B cell (primary cell): ENCODE measurements around the gene SYNPO. TPM values are rescaled to one million over a fixed set of nuclear protein-coding genes. Genes with fewer than 3 reads are reported as not detected.

ENCODE experiments used
- ATAC-seq: fragments of 200-7000 bp; cut with Tn5 transposase; one replicate; pipeline ENCODE4 v1.10.0; 2021; ENCODE audit warnings: low read depth, mild to moderate bottlenecking, moderate number of reproducible peaks, moderate library complexity
- CTCF ChIA-PET: fragments of 350-600 bp; sonication (Branson Sonifier 250); formaldehyde crosslinking; loops from one replicate; lab custom pipeline; 2021; ENCODE audit warnings: antibody characterized with exemption, inconsistent platforms; lab: Charles Lee
- POLR2A ChIA-PET: fragments of 350-600 bp; sonication (Branson Sonifier 250); formaldehyde crosslinking; loops from one replicate; lab custom pipeline; 2021; ENCODE audit warnings: antibody characterized with exemption; lab: Charles Lee
- DNase-seq: peaks from one replicate; pipeline ENCODE4 v3.0.0; 2013
- H2AFZ ChIP-seq: 2 replicates; pipeline ENCODE4 v1.6.1; 2012; ENCODE audit warnings: mild to moderate bottlenecking, low read depth, low read length; ENCODE audit not compliant: insufficient read depth, poor library complexity, severe bottlenecking
- H3K27ac ChIP-seq, 2 donors: 1 replicate in 1 of 2; 2 replicates in 1 of 2; pipeline ENCODE4 v1.5.1; 2012 to 2013; ENCODE audit warnings: low read length in 2 of 2, mild to moderate bottlenecking in 2 of 2, moderate library complexity in 1 of 2
- H3K27me3 ChIP-seq, 4 experiments: fragments of 200-600 bp in 1 of 4; sonication (generic) in 1 of 4; replicated peaks in 1 of 4; 1 replicate in 2 of 4; 2 replicates in 2 of 4; pipeline versions ENCODE4 v1.6.1 to v1.7.0; 2013 to 2016; ENCODE audit warnings: low read length in 3 of 4, mild to moderate bottlenecking in 2 of 4, mixed read lengths in 1 of 4, moderate library complexity in 1 of 4; ENCODE audit not compliant: insufficient read depth in 4 of 4, control insufficient read depth in 3 of 4; ENCODE audit errors: control extremely low read depth in 1 of 4
- H3K36me3 ChIP-seq, 2 experiments: replicated peaks in 1 of 2; 1 replicate in 1 of 2; 2 replicates in 1 of 2; pipeline versions ENCODE4 v1.6.1 to v1.7.1; 2013; ENCODE audit warnings: low read length in 1 of 2; ENCODE audit not compliant: insufficient read depth in 2 of 2, control insufficient read depth in 1 of 2; ENCODE audit errors: control extremely low read depth in 1 of 2, extremely low read depth in 1 of 2
- H3K4me1 ChIP-seq, 2 donors: fragments of 200-600 bp in 1 of 2; sonication (generic) in 1 of 2; 1 replicate in 1 of 2; 2 replicates in 1 of 2; pipeline versions ENCODE4 v1.5.1 to v1.6.1; 2013 to 2017; ENCODE audit warnings: low read length in 2 of 2; ENCODE audit not compliant: control insufficient read depth in 2 of 2, insufficient read depth in 2 of 2
- H3K4me2 ChIP-seq: replicated peaks from 2 replicates; pipeline ENCODE3; 2012; ENCODE audit warnings: mild to moderate bottlenecking, low read depth, low read length; ENCODE audit not compliant: poor library complexity, severe bottlenecking
- H3K4me3 ChIP-seq, 5 experiments: fragments of 200-600 bp in 1 of 5; sonication (generic) in 1 of 5; 1 replicate in 3 of 5; 2 replicates in 2 of 5; pipeline versions ENCODE4 v1.5.1 to v1.7.0; 2011 to 2016; ENCODE audit warnings: low read length in 4 of 5, mild to moderate bottlenecking in 4 of 5, low read depth in 2 of 5, control low read depth in 1 of 5, moderate library complexity in 1 of 5; ENCODE audit not compliant: insufficient read depth in 1 of 5; ENCODE audit errors: control extremely low read depth in 1 of 5, extremely low read depth in 1 of 5
- H3K79me2 ChIP-seq: fragments of 200-600 bp; sonication (generic); one replicate; pipeline ENCODE4 v1.6.0; 2016; ENCODE audit warnings: low read length; ENCODE audit not compliant: control insufficient read depth, insufficient read depth
- H3K9ac ChIP-seq: fragments of 200-600 bp; sonication (generic); 2 replicates; pipeline ENCODE4 v1.6.1; 2017; ENCODE audit warnings: mild to moderate bottlenecking, low read length, moderate library complexity
- H3K9me3 ChIP-seq, 3 donors: one replicate each; pipeline versions ENCODE4 v1.6.1 to v1.7.1; 2013; ENCODE audit warnings: low read length in 2 of 3; ENCODE audit not compliant: control insufficient read depth in 2 of 3, insufficient read depth in 1 of 3; ENCODE audit errors: control extremely low read depth in 1 of 3
- H4K20me1 ChIP-seq: 2 replicates; pipeline ENCODE4 v1.6.0; 2012; ENCODE audit warnings: mild to moderate bottlenecking, low read length; ENCODE audit not compliant: insufficient read depth, control insufficient read depth, poor library complexity, severe bottlenecking
- H3K27ac Mint-ChIP-seq: one replicate; pipeline ENCODE4 v1.8.0; 2021; ENCODE audit warnings: mixed read lengths
- H3K27me3 Mint-ChIP-seq: one replicate; pipeline ENCODE4 v1.8.0; 2021; ENCODE audit warnings: mixed read lengths
- H3K4me1 Mint-ChIP-seq: one replicate; pipeline ENCODE4 v1.8.0; 2021; ENCODE audit warnings: mixed read lengths
- H3K4me3 Mint-ChIP-seq: one replicate; pipeline ENCODE4 v1.8.0; 2021; ENCODE audit warnings: mixed read lengths
- H3K9me3 Mint-ChIP-seq: one replicate; pipeline ENCODE4 v1.8.0; 2022; ENCODE audit warnings: mixed read lengths; ENCODE audit not compliant: insufficient read depth
- EZH2 ChIP-seq: IDR thresholded peaks from 2 replicates; pipeline ENCODE4 v1.6.1; 2012; ENCODE audit warnings: borderline replicate concordance, low read depth, mild to moderate bottlenecking, moderate library complexity, low read length; ENCODE audit not compliant: insufficient read depth, poor library complexity, severe bottlenecking
- WGBS: methylation state at CpG from one replicate; pipeline ENCODE4 v1.1.5; 2013; ENCODE audit warnings: missing lambda C conversion rate; ENCODE audit not compliant: insufficient coverage; 5-methylcytosine and 5-hydroxymethylcytosine counted together
- intact Hi-C: fragments of 100-400 bp; cut with micrococcal nuclease; formaldehyde crosslinking; loops from one replicate; pipeline ENCODE4 v1.10.0; 2022
- polyA plus RNA-seq: library from polyadenylated mRNA; depleted of rRNA; stranded (reverse); fragments of >200 nt; gene quantifications from 2 replicates; pipeline ENCODE4 v1.2.3, GENCODE V29; 2012
- total RNA-seq, 2 donors: library from RNA; stranded (reverse); fragments of 120-200 nt in 1 of 2; gene quantifications; 1 replicate in 1 of 2; 2 replicates in 1 of 2; pipeline versions ENCODE4 v1.2.3 to v1.2.4, GENCODE V29; 2013 to 2022
- TF ChIP-seq, protein P1 (sequence below): fragments of 200-600 bp; IDR thresholded peaks from one replicate; pipeline ENCODE4 v1.8.0; 2022; ENCODE audit warnings: antibody characterized with exemption, mild to moderate bottlenecking

The SYNPO gene
- total and polyA plus RNA-seq, 2 donors (not counting 1 experiment from before 2014, with no cell fraction given), result 13.2 to 16.8 TPM

GRCh38 chr5:150623878-150624216 is 16.6 kb upstream of the SYNPO start:
- 61% methylated on average over 5 of the region's 5 CpGs for WGBS
- Histone ChIP-seq H3K4me2 (peak overlapping the region; percentile 60), H3K9ac (peak overlapping the region; percentile 10), H3K27me3 (no peaks in the 10 kb centered on the region), H3K9me3 (no peaks in the 10 kb centered on the region), H3K4me3 (peak overlapping the region in 2 of 5 experiments; percentile 22 to 38), H3K27ac (no peak overlapping the region), H3K36me3 (peaks cover 0 to 3% of the 10 kb centered on the region in 2 experiments), H2AFZ (peak overlapping the region; percentile 53), H3K79me2 (peaks cover 40% of the 10 kb centered on the region), H3K4me1 (peaks cover 45 to 48% of the 10 kb centered on the region in 2 donors), H4K20me1 (peaks cover 11% of the 10 kb centered on the region)
- TF ChIP-seq, protein P1, sequence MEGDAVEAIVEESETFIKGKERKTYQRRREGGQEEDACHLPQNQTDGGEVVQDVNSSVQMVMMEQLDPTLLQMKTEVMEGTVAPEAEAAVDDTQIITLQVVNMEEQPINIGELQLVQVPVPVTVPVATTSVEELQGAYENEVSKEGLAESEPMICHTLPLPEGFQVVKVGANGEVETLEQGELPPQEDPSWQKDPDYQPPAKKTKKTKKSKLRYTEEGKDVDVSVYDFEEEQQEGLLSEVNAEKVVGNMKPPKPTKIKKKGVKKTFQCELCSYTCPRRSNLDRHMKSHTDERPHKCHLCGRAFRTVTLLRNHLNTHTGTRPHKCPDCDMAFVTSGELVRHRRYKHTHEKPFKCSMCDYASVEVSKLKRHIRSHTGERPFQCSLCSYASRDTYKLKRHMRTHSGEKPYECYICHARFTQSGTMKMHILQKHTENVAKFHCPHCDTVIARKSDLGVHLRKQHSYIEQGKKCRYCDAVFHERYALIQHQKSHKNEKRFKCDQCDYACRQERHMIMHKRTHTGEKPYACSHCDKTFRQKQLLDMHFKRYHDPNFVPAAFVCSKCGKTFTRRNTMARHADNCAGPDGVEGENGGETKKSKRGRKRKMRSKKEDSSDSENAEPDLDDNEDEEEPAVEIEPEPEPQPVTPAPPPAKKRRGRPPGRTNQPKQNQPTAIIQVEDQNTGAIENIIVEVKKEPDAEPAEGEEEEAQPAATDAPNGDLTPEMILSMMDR, result no peak
- no peak for TF ChIP-seq EZH2
- ChIA-PET POLR2A (no interaction called here), CTCF (no interaction called here)
- Mint-ChIP-seq H3K9me3 (no peaks in the 10 kb centered on the region), H3K4me3 (peak overlapping the region; percentile 90), H3K27me3 (no peaks in the 10 kb centered on the region), H3K4me1 (peaks cover 49% of the 10 kb centered on the region), H3K27ac (peak overlapping the region; percentile 78)
- DNase-seq, result no peak
- intact Hi-C loops, result loop anchor here (1.0 to 10.0 kb wide), 2 partner anchors 62 to 169 kb away; no protein-coding TSS in a partner anchor
- no peak for ATAC-seq

DNA sequence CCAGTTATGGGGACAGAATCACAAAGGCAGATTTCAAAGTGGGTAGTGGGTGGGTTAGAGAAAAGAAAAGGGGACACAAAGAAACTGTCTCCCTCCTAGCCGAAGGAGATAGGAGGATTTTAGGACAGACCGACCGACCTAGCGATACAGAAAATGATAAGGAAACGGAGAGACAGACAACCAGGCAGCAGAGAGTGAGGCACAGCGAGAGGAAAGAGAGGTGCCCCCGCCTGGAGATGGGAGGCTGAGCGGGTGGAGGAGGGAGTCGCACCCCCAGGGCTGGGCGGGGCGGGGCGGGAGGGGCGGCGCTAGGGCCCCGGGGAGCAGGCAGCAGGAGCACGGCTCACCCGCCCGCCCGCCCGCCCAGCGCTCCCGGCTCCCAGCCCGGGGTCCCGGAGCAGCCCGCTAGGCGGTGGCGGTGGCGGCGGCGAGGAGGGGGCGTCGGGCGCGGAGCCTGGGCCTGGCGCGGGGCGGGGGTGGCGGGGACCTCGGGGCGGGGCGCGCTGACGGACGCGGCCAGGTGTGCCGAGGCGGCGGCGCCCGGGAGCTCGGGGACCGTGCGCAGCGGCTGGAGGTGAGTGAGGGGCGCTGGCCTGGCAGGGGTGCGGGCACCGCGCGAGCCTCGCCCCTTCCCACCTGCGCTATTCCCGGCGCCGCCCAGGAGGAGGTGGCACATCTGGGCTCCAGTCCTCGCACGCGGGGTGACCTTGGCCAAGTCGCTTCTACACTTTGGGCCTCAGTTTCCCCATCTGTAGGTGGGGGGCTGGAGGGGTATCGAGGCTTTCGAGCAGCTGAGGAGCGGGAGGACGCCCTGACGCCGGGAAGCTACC is 15.9 kb upstream of the SYNPO start:
- peak overlapping the region; percentile 78 for H3K27ac Mint-ChIP-seq
- peaks cover 11% of the 10 kb centered on the region for H4K20me1 ChIP-seq
- no peaks in the 10 kb centered on the region for H3K9me3 Mint-ChIP-seq
- no peaks in the 10 kb centered on the region for H3K27me3 Mint-ChIP-seq
- H3K4me3 ChIP-seq, result peak overlapping the region; percentile 46 to 83 (median 75)
- H3K9ac ChIP-seq, result peak overlapping the region; percentile 85
- peak; percentile 34 for ATAC-seq
- CTCF ChIA-PET, result no interaction called here
- H3K4me3 Mint-ChIP-seq, result peak overlapping the region; percentile 93
- no peaks in the 10 kb centered on the region for H3K9me3 ChIP-seq
- peak; percentile 54 for DNase-seq
- 7% methylated on average over 63 of the region's 74 CpGs for WGBS
- peak overlapping the region; percentile 97 for H3K4me2 ChIP-seq
- POLR2A ChIA-PET, result no interaction called here
- H2AFZ ChIP-seq, result peak overlapping the region; percentile 68
- peaks cover 47% of the 10 kb centered on the region for H3K79me2 ChIP-seq
- H3K4me1 ChIP-seq, result peaks cover 45 to 48% of the 10 kb centered on the region in 2 donors
- intact Hi-C loops, result loop anchor here (1.0 to 10.0 kb wide), 2 partner anchors 62 to 170 kb away; no protein-coding TSS in a partner anchor
- peaks cover 0 to 6% of the 10 kb centered on the region in 2 experiments for H3K36me3 ChIP-seq
- H3K4me1 Mint-ChIP-seq, result peaks cover 55% of the 10 kb centered on the region
- TF ChIP-seq, protein P1, result no peak
- no peak for TF ChIP-seq EZH2
- no peaks in the 10 kb centered on the region for H3K27me3 ChIP-seq
- H3K27ac ChIP-seq, result peak overlapping the region in 1 of 2 donors; percentile 41
